ENCODE measurements around the gene SULF2. TPM values are rescaled to one million over a fixed set of nuclear protein-coding genes. Genes with fewer than 3 reads are reported as not detected.

The SULF2 gene
- total RNA-seq, 1 experiment from 2014 or later, result 82.2 TPM

GRCh38 chr20:47652301-47652700 is 133.0 kb downstream of the SULF2 start:
- DNase-seq (ENCODE audit: unreplicated experiment), result no peak
- Mint-ChIP-seq H3K9me3 (ENCODE audit: unreplicated experiment) (no peaks in the 10 kb centered on the region), H3K4me3 (ENCODE audit: unreplicated experiment) (no peak overlapping the region), H3K36me3 (ENCODE audit: insufficient read depth, unreplicated experiment) (peaks cover 92% of the 10 kb centered on the region), H3K27ac (ENCODE audit: low read depth, unreplicated experiment) (no peak overlapping the region), H3K4me1 (ENCODE audit: insufficient read depth, unreplicated experiment) (no peaks in the 10 kb centered on the region), H3K27me3 (ENCODE audit: insufficient read depth, unreplicated experiment) (no peaks in the 10 kb centered on the region)
- TF ChIP-seq CTCF (IDR thresholded peaks at IDR 0.05; ENCODE audit: unreplicated experiment), result no peak
- ChIA-PET CTCF (interaction anchor here (0.8 to 3.2 kb wide), 5 partner anchors 10 to 969 kb away, joined by 3 to 20 read pairs (median 4); no protein-coding TSS in a partner anchor), POLR2A (interaction anchor here (0.8 to 1.9 kb wide), 2 partner anchors 10 to 12 kb away, joined by 3 to 9 read pairs; no protein-coding TSS in a partner anchor)
- BruUV-seq (replicated peaks), result no TSS peak
- intact Hi-C loops (cut with micrococcal nuclease), result no loop called here

- ChIA-PET POLR2A (interaction anchor here (0.6 to 2.2 kb wide), 4 partner anchors 10 to 290 kb away, joined by 3 to 6 read pairs (median 5); no protein-coding TSS in a partner anchor), CTCF (interaction anchor here (0.7 to 4.0 kb wide), 4 partner anchors 14 to 507 kb away, joined by 3 to 29 read pairs (median 4); no protein-coding TSS in a partner anchor)
- Mint-ChIP-seq H3K27me3 (ENCODE audit: insufficient read depth, unreplicated experiment) (no peaks in the 10 kb centered on the region), H3K4me3 (ENCODE audit: unreplicated experiment) (no peak overlapping the region), H3K36me3 (ENCODE audit: insufficient read depth, unreplicated experiment) (peaks cover 92% of the 10 kb centered on the region), H3K9me3 (ENCODE audit: unreplicated experiment) (no peaks in the 10 kb centered on the region), H3K4me1 (ENCODE audit: insufficient read depth, unreplicated experiment) (no peaks in the 10 kb centered on the region), H3K27ac (ENCODE audit: low read depth, unreplicated experiment) (no peak overlapping the region)
- intact Hi-C loops (cut with micrococcal nuclease), result no loop called here
- no peak for DNase-seq (ENCODE audit: unreplicated experiment)
- no peak for TF ChIP-seq CTCF (IDR thresholded peaks at IDR 0.05; ENCODE audit: unreplicated experiment)
- BruUV-seq (replicated peaks), result no TSS peak
These were observed 136.3 kb downstream of the SULF2 start for GRCh38 chr20:47648943-47649342.

- no peak for TF ChIP-seq CTCF (IDR thresholded peaks at IDR 0.05; ENCODE audit: unreplicated experiment)
- DNase-seq (ENCODE audit: unreplicated experiment), result no peak
- intact Hi-C loops (cut with micrococcal nuclease), result no loop called here
- POLR2A ChIA-PET, result interaction anchor here (1.3 to 2.2 kb wide), 4 partner anchors 11 to 289 kb away, joined by 3 to 6 read pairs (median 5); no protein-coding TSS in a partner anchor
- no peaks in the 10 kb centered on the region for H3K4me1 Mint-ChIP-seq (ENCODE audit: insufficient read depth, unreplicated experiment)
- no peak overlapping the region for H3K4me3 Mint-ChIP-seq (ENCODE audit: unreplicated experiment)
- CTCF ChIA-PET, result interaction anchor here (0.6 to 4.0 kb wide), 2 partner anchors 15 to 399 kb away, joined by 3 to 29 read pairs; no protein-coding TSS in a partner anchor
- no peaks in the 10 kb centered on the region for H3K9me3 Mint-ChIP-seq (ENCODE audit: unreplicated experiment)
- H3K36me3 Mint-ChIP-seq (ENCODE audit: insufficient read depth, unreplicated experiment), result peaks cover 94% of the 10 kb centered on the region
- BruUV-seq (replicated peaks), result no TSS peak
- H3K27me3 Mint-ChIP-seq (ENCODE audit: insufficient read depth, unreplicated experiment), result no peaks in the 10 kb centered on the region
- no peak overlapping the region for H3K27ac Mint-ChIP-seq (ENCODE audit: low read depth, unreplicated experiment)
These were observed 137.3 kb downstream of the SULF2 start for GRCh38 chr20:47647994-47648393.

- BruUV-seq (replicated peaks), result no TSS peak
- ChIA-PET CTCF (interaction anchor here (0.6 to 2.2 kb wide), 4 partner anchors 9 to 975 kb away, joined by 3 to 9 read pairs (median 4); no protein-coding TSS in a partner anchor), POLR2A (interaction anchor here (0.7 kb wide), 1 partner anchor 17 kb away, joined by 4 read pairs; no protein-coding TSS in a partner anchor)
- Mint-ChIP-seq H3K27me3 (ENCODE audit: insufficient read depth, unreplicated experiment) (no peaks in the 10 kb centered on the region), H3K4me1 (ENCODE audit: insufficient read depth, unreplicated experiment) (no peaks in the 10 kb centered on the region), H3K27ac (ENCODE audit: low read depth, unreplicated experiment) (no peak overlapping the region), H3K4me3 (ENCODE audit: unreplicated experiment) (no peak overlapping the region), H3K9me3 (ENCODE audit: unreplicated experiment) (no peaks in the 10 kb centered on the region), H3K36me3 (ENCODE audit: insufficient read depth, unreplicated experiment) (peaks cover 94% of the 10 kb centered on the region)
- intact Hi-C loops (cut with micrococcal nuclease), result no loop called here
- TF ChIP-seq CTCF (IDR thresholded peaks at IDR 0.05; ENCODE audit: unreplicated experiment), result no peak
- no peak for DNase-seq (ENCODE audit: unreplicated experiment)
These were observed 139.6 kb downstream of the SULF2 start for GRCh38 chr20:47645632-47646031.
